Uterus (tissue), 4 donors: ENCODE measurements around the gene WDR87. TPM values are rescaled to one million over a fixed set of nuclear protein-coding genes. Genes with fewer than 3 reads are reported as not detected.

Experiments used
- total RNA-seq, 4 donors: library from RNA; depleted of rRNA in 3 of 4; stranded (reverse); fragments of >200 nt in 3 of 4; gene quantifications; one replicate each; pipeline versions ENCODE4 v1.1.0 to v1.2.4, GENCODE V29; 2014 to 2023
- donor health status: DM: yes; HTN: yes; CAD: no.

WDR87 gene
- total RNA-seq, 4 donors from 2014 or later = not detected

Other genes starting within 250 kb of the WDR87 start
- 10 to 100 TPM in 3 of 4 donors, 1 to 10 TPM in 1; 3.3 to 42.6 (median 18.7) TPM for gene ZNF607, start 186.8 kb downstream of the WDR87 start, total RNA-seq
- 10 to 100 TPM in 2 of 4 donors, 1 to 10 TPM in 2; 1.2 to 35.1 (median 7.9) TPM for gene ZNF573, start 127.0 kb downstream of the WDR87 start, total RNA-seq
- gene SIPA1L3, start 614 bp upstream of the WDR87 start, total RNA-seq = 10 to 100 TPM; 11.5 to 41.8 (median 21.5) TPM